ENCODE results near the gene INTS7. TPM values are rescaled to one million over a fixed set of nuclear protein-coding genes. Genes with fewer than 3 reads are reported as not detected.

The INTS7 gene
- total and polyA plus RNA-seq, 2 of the 4 experiments (the other 2 are of a cell fraction): 8.3 to 24.9 TPM

DNA sequence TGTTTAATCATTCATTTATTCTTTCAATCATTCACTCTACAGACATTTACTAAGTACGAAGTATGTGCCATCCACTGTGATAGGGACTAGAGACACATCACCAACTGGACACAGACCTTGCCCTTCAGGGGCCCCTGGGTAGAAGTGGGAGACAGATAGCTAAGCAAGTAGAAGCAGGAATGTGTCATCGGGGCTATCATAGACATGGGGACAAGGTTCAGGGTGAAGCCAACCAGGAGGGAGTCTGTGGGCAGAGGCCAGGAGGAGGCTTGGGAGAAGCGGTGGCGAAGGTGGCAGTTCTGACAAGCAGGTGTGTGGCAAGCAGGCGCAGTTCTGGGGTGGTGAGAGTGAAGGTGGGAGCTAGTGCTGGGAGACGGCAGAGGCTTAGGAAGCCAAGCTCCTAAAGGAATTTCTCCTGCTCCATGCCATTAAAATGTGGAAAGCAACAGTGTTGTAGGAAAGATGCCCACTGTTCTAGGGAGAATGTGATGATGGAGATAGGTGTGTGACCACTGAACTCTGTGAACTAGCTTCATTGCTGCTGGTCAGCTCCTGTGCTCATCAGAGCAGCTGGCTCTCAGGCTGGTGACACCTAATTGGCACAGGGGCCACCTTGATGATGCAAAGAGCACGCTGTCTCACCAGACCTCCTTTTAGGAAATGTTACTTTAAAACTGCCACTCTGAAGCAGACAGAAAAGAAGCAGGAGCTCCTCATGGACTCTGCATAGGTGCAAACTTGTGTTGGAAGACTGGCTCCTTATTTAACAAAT is 125.1 kb downstream of the INTS7 start:
- H2AFZ ChIP-seq (replicated peaks; ENCODE audit: low read length, poor library complexity): no peak overlapping the region
- dilution Hi-C loops (cut with HindIII; ENCODE audit: low sequenced_read_pairs, unreplicated experiment): no loop called here
- H3K27ac ChIP-seq (ENCODE audit: insufficient read depth, low read length): no peak overlapping the region
- no peaks in the 10 kb centered on the region; the same call in 1 of the 2 replicates for H3K9me1 ChIP-seq (ENCODE audit: insufficient read depth, low read length)
- H2AK5ac ChIP-seq (ENCODE audit: low read depth, low read length): no peak overlapping the region
- ChIA-PET CTCF (no interaction called here), POLR2A (ENCODE audit: unreplicated experiment) (no interaction called here)
- no peak overlapping the region for H2BK15ac ChIP-seq (ENCODE audit: low read depth, low read length)
- no peaks in the 10 kb centered on the region for H3K79me1 ChIP-seq (ENCODE audit: low read depth in 1 of 2, low read length in 2 of 2)
- in situ Hi-C loops (cut with MboI; ENCODE audit: low sequenced_read_pairs): no loop called here
- no peak overlapping the region for H3K18ac ChIP-seq (ENCODE audit: low read depth, low read length)
- no peak overlapping the region for H3K4ac ChIP-seq (ENCODE audit: low read depth, low read length)
- no peaks in the 10 kb centered on the region for H4K20me1 ChIP-seq (ENCODE audit: insufficient read depth, low read length)
- H3K9me3 ChIP-seq (ENCODE audit: control insufficient read depth, insufficient read depth, low read length): no peaks in the 10 kb centered on the region
- BruUV-seq (replicated peaks): no TSS peak
- H3K4me3 ChIP-seq (ENCODE audit: insufficient read depth, low read depth, low read length): no peak overlapping the region
- no peak overlapping the region for H3K4me2 ChIP-seq (ENCODE audit: low read depth, low read length)
- no peak for ATAC-seq (ENCODE audit: low read depth)
- no peak overlapping the region for H3K14ac ChIP-seq (replicated peaks; ENCODE audit: low read depth, low read length)
- no peak overlapping the region for H2AK9ac ChIP-seq (replicated peaks; ENCODE audit: low read depth, low read length, poor library complexity)
- no peak overlapping the region for H3K56ac ChIP-seq (ENCODE audit: extremely low read depth, insufficient read depth, low read length)
- H2BK5ac ChIP-seq (ENCODE audit: low read depth, low read length, poor library complexity, severe bottlenecking): no peak overlapping the region
- no peak overlapping the region for H3K23ac ChIP-seq (ENCODE audit: low read depth, low read length)
- H2BK120ac ChIP-seq (ENCODE audit: low read depth, low read length): no peak overlapping the region
- no peaks in the 10 kb centered on the region for H3K4me1 ChIP-seq (ENCODE audit: control insufficient read depth, insufficient read depth, low read length)
- no peak overlapping the region for H3K9ac ChIP-seq (ENCODE audit: low read depth, low read length)
- no peak for DNase-seq
- H3K27me3 ChIP-seq (ENCODE audit: control insufficient read depth, insufficient read depth, low read length): peaks cover 13% of the 10 kb centered on the region
- H4K5ac ChIP-seq (ENCODE audit: low read depth, low read length): no peak overlapping the region
- intact Hi-C loops (cut with micrococcal nuclease): no loop called here
- TF ChIP-seq MXI1 (IDR thresholded peaks at IDR 0.05; ENCODE audit: borderline replicate concordance, low read depth, low read length) (no peak), SMC3 (IDR thresholded peaks at IDR 0.05; ENCODE audit: low read depth, low read length) (no peak), NFE2L2 (IDR thresholded peaks at IDR 0.05; ENCODE audit: low read depth, low read length) (no peak), MAZ (IDR thresholded peaks at IDR 0.05; ENCODE audit: borderline replicate concordance, low read depth, low read length) (no peak), RCOR1 (IDR thresholded peaks at IDR 0.05; ENCODE audit: insufficient replicate concordance, low read length) (no peak), POLR2A (IDR thresholded peaks at IDR 0.05; ENCODE audit: low read depth, low read length) (no peak)
- H4K8ac ChIP-seq (ENCODE audit: low read depth in 2 of 2, low read length in 2 of 2): no peak overlapping the region
- H3K36me3 ChIP-seq (ENCODE audit: control insufficient read depth, insufficient read depth, low read length): no peaks in the 10 kb centered on the region
- H2BK20ac ChIP-seq (ENCODE audit: low read depth, low read length): no peak overlapping the region
- WGBS, 2 experiments (ENCODE audit: extremely low coverage in 2 of 2, insufficient read length in 1 of 2): no CpG with 5 or more reads among the region's 7 CpGs
- H4K91ac ChIP-seq (ENCODE audit: insufficient read depth, low read depth, low read length): no peak overlapping the region

Data from IMR-90 (cell line).